ENCODE data around the gene MYL10. TPM values are rescaled to one million over a fixed set of nuclear protein-coding genes. Genes with fewer than 3 reads are reported as not detected.

Gene MYL10
- total and polyA plus RNA-seq, 2 of the 8 experiments (the other 6 are each of a cell fraction or from before 2014, with no cell fraction given) = 0.18 TPM; not detected in 1

DNA sequence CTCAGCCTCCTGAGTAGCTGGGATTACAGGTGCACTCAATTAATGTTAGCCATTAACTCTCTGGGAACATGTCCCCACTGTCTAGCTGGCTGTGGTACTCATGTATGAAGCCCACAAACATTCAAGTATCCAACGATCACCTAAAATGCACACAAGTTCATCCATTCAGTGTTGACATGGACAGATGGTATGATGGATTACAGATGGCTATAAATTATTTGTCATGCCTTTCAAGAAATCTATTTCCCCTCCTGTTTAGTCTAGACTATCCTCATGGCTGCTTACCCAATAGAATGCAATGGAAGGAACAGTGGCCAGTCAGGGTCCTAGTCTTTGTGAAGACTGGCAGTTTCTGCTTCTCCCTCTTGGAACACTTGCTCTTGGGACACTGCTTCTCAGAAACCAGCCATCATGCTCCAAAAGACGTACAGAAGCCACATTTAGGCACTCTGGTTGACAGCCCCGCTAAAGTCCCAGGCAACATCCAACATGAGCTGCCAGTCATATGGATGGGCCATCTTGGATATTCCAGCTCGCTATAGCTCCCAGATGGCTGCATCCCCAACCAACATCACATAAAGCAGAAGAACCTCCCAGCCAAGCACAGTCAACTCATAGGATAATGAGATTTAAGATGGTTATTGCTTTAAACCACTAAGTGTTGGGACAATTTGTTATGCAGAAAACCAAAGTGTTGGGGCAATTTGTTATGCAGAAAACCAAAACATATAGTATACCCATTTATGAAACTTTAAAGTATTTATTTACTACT lies 33.1 kb downstream of the MYL10 start:
- Histone ChIP-seq H4K91ac (replicated peaks; ENCODE audit: insufficient read length, low read length) (no peak overlapping the region), H4K8ac (ENCODE audit: extremely low read depth, insufficient read depth, low read length) (no peak overlapping the region), H3K14ac (ENCODE audit: insufficient read length) (no peak overlapping the region), H3K4me2 (ENCODE audit: insufficient read depth in 1 of 2, low read depth in 2 of 2, low read length in 2 of 2) (no peak overlapping the region), H4K5ac (ENCODE audit: insufficient read length, low read depth, low read length) (no peak overlapping the region), H4K20me1 (replicated peaks in 1 of 2; ENCODE audit: control insufficient read depth in 1 of 2, insufficient read depth in 2 of 2, low read length in 2 of 2) (peaks cover 0 to 5% of the 10 kb centered on the region in 2 experiments), H2BK120ac (replicated peaks; ENCODE audit: low read depth, low read length) (no peak overlapping the region), H3K4me3 (ENCODE audit: extremely low read depth in 1 of 4, insufficient read depth in 2 of 4, low read depth in 3 of 4, low read length in 4 of 4) (no peak overlapping the region), H3K79me2 (ENCODE audit: control insufficient read depth in 1 of 2, insufficient read depth in 2 of 2, low read length in 2 of 2) (no peaks in the 10 kb centered on the region), H3K18ac (ENCODE audit: extremely low read depth, low read length) (no peak overlapping the region), H3K9me3 (ENCODE audit: insufficient read depth in 2 of 2, low read depth in 1 of 2, low read length in 1 of 2) (no peaks in the 10 kb centered on the region), H3K79me1 (ENCODE audit: low read depth, low read length) (no peaks in the 10 kb centered on the region), H3K36me3 (ENCODE audit: control insufficient read depth in 2 of 4, insufficient read depth in 4 of 4, low read length in 3 of 4) (no peaks in the 10 kb centered on the region), H2BK5ac (ENCODE audit: low read depth, low read length) (no peak overlapping the region), H2AK5ac (ENCODE audit: low read depth, low read length) (no peak overlapping the region), H3K27ac (ENCODE audit: low read depth, low read length) (no peak overlapping the region), H2BK20ac (ENCODE audit: low read length) (no peak overlapping the region), H3K4me1 (replicated peaks in 1 of 4; ENCODE audit: control insufficient read depth in 3 of 4, insufficient read depth in 4 of 4, low read length in 3 of 4) (peaks cover 0 to 6% (median under 1%) of the 10 kb centered on the region in 4 experiments; a peak in 3 of 7 replicates), H3K56ac (replicated peaks; ENCODE audit: insufficient read length, low read depth, low read length) (no peak overlapping the region), H3K23ac (ENCODE audit: insufficient read length) (no peak overlapping the region), H3K4ac (replicated peaks; ENCODE audit: insufficient read length, low read depth, low read length) (no peak overlapping the region), H2AFZ (ENCODE audit: low read length) (no peak overlapping the region), H3K23me2 (ENCODE audit: low read depth, low read length) (peaks cover 5% of the 10 kb centered on the region; the same call in 1 of the 2 replicates), H3K9ac (replicated peaks in 1 of 4; ENCODE audit: extremely low read depth in 1 of 4, low read depth in 3 of 4, low read length in 3 of 4) (no peak overlapping the region), H2BK12ac (ENCODE audit: low read depth, low read length) (no peak overlapping the region), H3K27me3 (replicated peaks in 1 of 4; ENCODE audit: control insufficient read depth in 3 of 4, extremely low read depth in 1 of 4, insufficient read depth in 3 of 4, low read length in 3 of 4) (no peaks in the 10 kb centered on the region), H2BK15ac (ENCODE audit: low read length) (no peak overlapping the region)
- no peak for DNase-seq (ENCODE audit: low read depth in 1 of 2, low spot score in 2 of 2)
- ChIA-PET POLR2A (ENCODE audit: partially characterized antibody) (interaction anchor here (1.9 kb wide), 1 partner anchor 21 kb away, joined by 7 read pairs; no protein-coding TSS in a partner anchor), CTCF (ENCODE audit: partially characterized antibody) (interaction anchor here (0.5 to 2.5 kb wide), 10 partner anchors 9 to 211 kb away, joined by 3 to 12 read pairs (median 3); no protein-coding TSS in a partner anchor)
- FAIRE-seq = no peak
- WGBS, 2 experiments (ENCODE audit: extremely low coverage in 1 of 2, insufficient coverage in 1 of 2, insufficient read length in 1 of 2, insufficient replicate concordance in 2 of 2, low coverage in 1 of 2, low lambda C conversion rate in 2 of 2, missing lambda C conversion rate in 1 of 2) = 92% methylated on average over 4 of the region's 4 CpGs; no CpG with 5 or more reads in 1 of the 2 experiments
- TF ChIP-seq BACH1 (IDR thresholded peaks at IDR 0.05; ENCODE audit: low read length) (no peak), RNF2 (IDR thresholded peaks at IDR 0.05; ENCODE audit: borderline replicate concordance, low read depth, low read length, missing control alignments, poor library complexity, severe bottlenecking) (no peak), TBP (IDR thresholded peaks at IDR 0.05; ENCODE audit: low read depth, low read length) (no peak), NANOG (IDR thresholded peaks at IDR 0.05; ENCODE audit: insufficient read depth, low read depth, low read length, poor library complexity, severe bottlenecking) (no peak), CTBP2 (IDR thresholded peaks at IDR 0.05; ENCODE audit: borderline replicate concordance, insufficient read depth, insufficient read length, low read length) (no peak), JUND (IDR thresholded peaks at IDR 0.05; ENCODE audit: low read length) (no peak), TAF1 (IDR thresholded peaks at IDR 0.05; ENCODE audit: low read depth, low read length) (no peak), ZNF274 (IDR thresholded peaks at IDR 0.05; ENCODE audit: borderline replicate concordance, extremely low read depth, low read length) (no peak), GABPA (IDR thresholded peaks at IDR 0.05; ENCODE audit: borderline replicate concordance, insufficient read depth, low read length) (no peak), SIN3A (conservative IDR thresholded peaks at IDR 0.05 in 1 of 2, IDR thresholded peaks at IDR 0.05 in 1 of 2; ENCODE audit: low read depth in 1 of 2, low read length in 2 of 2) (no peak)
